Liver (tissue), 3 donors: ENCODE measurements around the gene ZNF620.

Source experiments
- CTCF ChIP-seq: fragments of 150-350 bp; IDR thresholded peaks from 2 replicates; pipeline ENCODE4 v1.5.1; 2017; ENCODE audit warnings: improper control_type of control experiment, low read depth, low read length; ENCODE audit not compliant: missing input control
- GABPA ChIP-seq, 2 donors: IDR thresholded peaks in 1 of 2; conservative IDR thresholded peaks in 1 of 2; 2 replicates each; pipeline ENCODE4 v1.6.1; 2016; ENCODE audit warnings: antibody characterized with exemption in 2 of 2, mild to moderate bottlenecking in 1 of 2, moderate library complexity in 1 of 2
- JUND ChIP-seq, 2 donors: IDR thresholded peaks; 2 replicates each; pipeline ENCODE4 v1.6.1; 2016; ENCODE audit warnings: antibody characterized with exemption in 2 of 2
- RAD21 ChIP-seq, 2 donors: IDR thresholded peaks; 2 replicates each; pipeline ENCODE4 v1.6.1; 2016; ENCODE audit warnings: antibody characterized with exemption in 2 of 2, mild to moderate bottlenecking in 2 of 2
- RXRA ChIP-seq, 2 donors: IDR thresholded peaks; 2 replicates each; pipeline ENCODE4 v1.6.1; 2017 to 2018; ENCODE audit warnings: antibody characterized with exemption in 2 of 2, mild to moderate bottlenecking in 1 of 2
- SP1 ChIP-seq: IDR thresholded peaks from 2 replicates; pipeline ENCODE4 v1.6.1; 2018; ENCODE audit warnings: antibody characterized with exemption, mild to moderate bottlenecking
- TAF1 ChIP-seq: conservative IDR thresholded peaks from 2 replicates; pipeline ENCODE4 v1.6.1; 2016; ENCODE audit warnings: antibody characterized with exemption, mild to moderate bottlenecking
- YY1 ChIP-seq: IDR thresholded peaks from 2 replicates; pipeline ENCODE4 v1.6.1; 2016; ENCODE audit warnings: antibody characterized with exemption, mild to moderate bottlenecking
- TF ChIP-seq, protein P1 (sequence below): IDR thresholded peaks from 2 replicates; pipeline ENCODE4 v1.6.1; 2016; ENCODE audit warnings: antibody characterized with exemption, mild to moderate bottlenecking
- donor health status: healthy.
- donor health status: healthy.

DNA sequence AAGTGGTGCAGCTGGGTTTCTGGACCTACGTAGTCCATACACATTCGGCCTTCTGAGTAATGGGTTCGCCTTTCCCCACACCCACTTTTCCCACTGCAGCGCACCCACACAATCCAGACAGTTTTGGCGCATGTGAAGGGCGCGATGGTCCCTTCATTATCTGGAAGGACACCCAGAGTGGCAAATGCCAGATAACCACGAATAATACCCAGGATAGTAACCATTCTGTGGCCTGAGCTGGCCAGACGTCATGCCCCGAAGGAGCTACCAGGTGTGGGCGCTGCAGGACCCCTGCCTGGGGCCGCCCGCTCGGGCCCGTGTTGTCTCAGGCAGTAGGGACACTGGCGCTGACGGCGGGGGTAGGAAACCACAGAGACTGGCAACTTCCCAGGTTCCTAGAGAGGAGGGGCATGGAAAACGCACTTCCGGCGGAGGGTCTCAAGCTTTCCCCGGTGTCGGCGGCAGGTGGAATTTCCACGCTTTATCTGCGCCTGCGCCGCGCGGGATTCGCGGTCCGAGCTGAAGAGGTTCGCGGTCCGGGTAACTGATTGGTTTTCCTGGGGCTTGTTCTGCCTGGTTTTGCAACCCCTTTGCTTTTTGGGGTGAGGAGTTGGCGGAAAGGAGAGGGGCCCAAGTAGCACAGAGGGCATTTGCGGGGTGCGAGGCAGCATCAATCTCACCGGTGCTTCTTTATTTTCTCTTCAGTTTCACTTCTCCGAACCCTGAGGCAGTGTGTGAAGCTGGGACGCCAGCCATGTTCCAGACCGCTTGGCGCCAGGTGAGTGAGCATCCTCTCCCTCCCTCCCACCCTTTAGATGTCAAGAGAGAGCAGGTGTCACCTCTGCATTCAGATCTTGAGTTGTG is at the start of gene ZNF620:
- TF ChIP-seq YY1 (peak; percentile 66), CTCF (no peak), JUND (IDR thresholded peaks at IDR 0.05) (no peak), GABPA (IDR thresholded peaks at IDR 0.05 in 1 of 2, conservative IDR thresholded peaks at IDR 0.05 in 1 of 2) (peak; percentile 70 to 89), RXRA (IDR thresholded peaks at IDR 0.05) (peak; percentile 26 to 39), SP1 (peak; percentile 25), TAF1 (peak; percentile 84), RAD21 (IDR thresholded peaks at IDR 0.05) (peak in 1 of 2 donors; percentile 48)
- TF ChIP-seq, protein P1, sequence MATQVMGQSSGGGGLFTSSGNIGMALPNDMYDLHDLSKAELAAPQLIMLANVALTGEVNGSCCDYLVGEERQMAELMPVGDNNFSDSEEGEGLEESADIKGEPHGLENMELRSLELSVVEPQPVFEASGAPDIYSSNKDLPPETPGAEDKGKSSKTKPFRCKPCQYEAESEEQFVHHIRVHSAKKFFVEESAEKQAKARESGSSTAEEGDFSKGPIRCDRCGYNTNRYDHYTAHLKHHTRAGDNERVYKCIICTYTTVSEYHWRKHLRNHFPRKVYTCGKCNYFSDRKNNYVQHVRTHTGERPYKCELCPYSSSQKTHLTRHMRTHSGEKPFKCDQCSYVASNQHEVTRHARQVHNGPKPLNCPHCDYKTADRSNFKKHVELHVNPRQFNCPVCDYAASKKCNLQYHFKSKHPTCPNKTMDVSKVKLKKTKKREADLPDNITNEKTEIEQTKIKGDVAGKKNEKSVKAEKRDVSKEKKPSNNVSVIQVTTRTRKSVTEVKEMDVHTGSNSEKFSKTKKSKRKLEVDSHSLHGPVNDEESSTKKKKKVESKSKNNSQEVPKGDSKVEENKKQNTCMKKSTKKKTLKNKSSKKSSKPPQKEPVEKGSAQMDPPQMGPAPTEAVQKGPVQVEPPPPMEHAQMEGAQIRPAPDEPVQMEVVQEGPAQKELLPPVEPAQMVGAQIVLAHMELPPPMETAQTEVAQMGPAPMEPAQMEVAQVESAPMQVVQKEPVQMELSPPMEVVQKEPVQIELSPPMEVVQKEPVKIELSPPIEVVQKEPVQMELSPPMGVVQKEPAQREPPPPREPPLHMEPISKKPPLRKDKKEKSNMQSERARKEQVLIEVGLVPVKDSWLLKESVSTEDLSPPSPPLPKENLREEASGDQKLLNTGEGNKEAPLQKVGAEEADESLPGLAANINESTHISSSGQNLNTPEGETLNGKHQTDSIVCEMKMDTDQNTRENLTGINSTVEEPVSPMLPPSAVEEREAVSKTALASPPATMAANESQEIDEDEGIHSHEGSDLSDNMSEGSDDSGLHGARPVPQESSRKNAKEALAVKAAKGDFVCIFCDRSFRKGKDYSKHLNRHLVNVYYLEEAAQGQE = peak; percentile 63
